Activated effector memory CD4-positive, alpha-beta T cell treated with anti-CD3 and anti-CD28 coated beads, Interleukin-2, amount 50 U/mL, for 16 hours (primary cell): ENCODE measurements around the gene OPRPN.

Source experiments
- DNase-seq: peaks from one replicate; pipeline ENCODE4 v3.0.0-alpha.2; 2020

OPRPN gene, protein sequence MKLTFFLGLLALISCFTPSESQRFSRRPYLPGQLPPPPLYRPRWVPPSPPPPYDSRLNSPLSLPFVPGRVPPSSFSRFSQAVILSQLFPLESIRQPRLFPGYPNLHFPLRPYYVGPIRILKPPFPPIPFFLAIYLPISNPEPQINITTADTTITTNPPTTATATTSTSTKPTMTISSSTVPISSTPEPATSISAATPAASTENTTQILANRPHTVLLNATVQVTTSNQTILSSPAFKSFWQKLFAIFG

DNA sequence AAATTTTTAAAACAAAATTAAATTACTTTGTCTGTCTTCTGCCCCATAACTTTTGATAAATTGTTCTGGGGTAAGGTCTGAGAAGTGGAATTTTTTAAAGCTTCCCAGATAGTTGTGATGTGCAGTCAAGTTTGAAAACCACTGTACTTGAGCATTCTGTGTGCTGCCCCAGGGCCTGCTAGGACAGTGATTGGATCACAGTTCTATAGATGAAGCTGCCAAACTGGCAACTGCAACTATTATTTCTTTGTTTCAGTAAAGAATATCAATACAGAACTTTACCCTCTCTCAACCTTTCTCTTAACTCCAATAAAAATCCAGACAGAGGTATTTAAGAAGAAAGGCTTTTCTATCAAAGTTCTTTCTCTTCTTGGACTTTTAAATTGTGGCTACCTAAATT, at the start of gene OPRPN:
Gene OPRPN (plus strand): TSS at position 361 of the 400 bp plus-strand sequence. CDS start 1,346 bp downstream, outside the sequence.
- DNase-seq, result no peak

GRCh38 chr4:70356185-70356584, 41.6 kb upstream of the OPRPN start:
- no peak for DNase-seq

DNA sequence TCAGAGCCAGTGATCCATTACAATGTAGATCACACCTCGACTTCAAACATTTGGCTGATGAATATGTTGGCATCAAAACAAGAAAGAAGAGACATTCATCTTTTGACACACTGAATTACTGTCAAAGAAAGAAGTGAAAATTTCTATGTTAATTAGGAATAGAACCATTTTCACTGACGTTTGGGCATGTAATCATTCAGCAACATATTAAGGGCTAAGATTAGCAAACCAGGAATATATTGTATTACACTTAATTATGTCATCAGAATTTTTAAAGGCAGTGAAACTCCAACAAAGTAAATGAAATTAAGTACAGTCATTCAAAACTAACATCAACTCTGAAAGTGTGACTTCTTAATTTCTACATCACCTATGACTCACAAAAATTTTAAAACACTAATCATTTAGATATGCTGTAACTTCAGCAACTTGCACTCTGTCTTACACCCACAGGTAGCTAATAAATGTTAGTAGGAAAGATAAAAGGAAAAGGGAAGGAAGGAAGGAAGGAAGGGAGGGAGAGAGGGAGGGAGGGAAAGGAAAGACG, 38.6 kb upstream of the OPRPN start:
- DNase-seq, result no peak

DNA sequence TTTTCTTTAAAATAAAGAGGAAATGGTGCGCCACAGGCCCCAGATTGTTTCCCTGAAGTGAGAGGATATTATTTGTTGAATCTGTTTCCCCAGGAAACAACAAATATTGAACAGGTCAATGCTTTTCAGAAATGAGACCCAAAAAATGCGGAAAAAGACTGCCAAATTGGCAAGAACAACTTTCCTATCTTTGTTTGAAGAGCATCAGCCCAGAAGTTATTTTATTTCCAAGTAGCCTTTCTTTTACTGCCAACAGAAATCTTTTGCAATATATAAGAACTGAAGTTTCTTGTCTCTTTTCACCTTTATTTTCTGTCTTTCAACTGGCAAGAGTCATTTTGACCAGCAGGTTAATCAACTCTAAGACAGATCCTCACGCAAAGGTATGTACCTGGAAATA, 37.3 kb upstream of the OPRPN start, which contains the start of gene SMR3A:
Gene SMR3A (plus strand): TSS at position 301 of the 400 bp plus-strand sequence. CDS start 1,356 bp downstream, outside the sequence.
- DNase-seq, result no peak

DNA sequence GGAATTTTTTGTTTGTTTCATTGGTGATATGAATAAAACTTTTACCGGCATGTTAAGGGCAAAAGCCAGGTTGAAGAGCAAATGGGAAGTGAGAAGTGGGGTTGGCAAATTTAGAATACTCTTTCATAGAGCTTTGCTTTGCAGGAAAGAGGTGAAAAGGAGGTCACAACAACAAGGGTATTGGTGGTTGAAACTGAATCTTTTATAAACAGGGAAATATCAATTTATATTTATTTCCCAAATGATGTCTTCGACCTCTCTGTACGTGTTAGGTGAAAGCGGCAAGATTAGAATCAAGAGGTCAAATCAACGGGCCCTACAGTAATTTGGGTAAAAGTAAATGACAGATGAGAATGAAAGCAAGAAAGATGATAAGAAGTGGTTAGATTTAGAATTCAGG, 33.7 kb upstream of the OPRPN start:
- DNase-seq, result no peak

DNA sequence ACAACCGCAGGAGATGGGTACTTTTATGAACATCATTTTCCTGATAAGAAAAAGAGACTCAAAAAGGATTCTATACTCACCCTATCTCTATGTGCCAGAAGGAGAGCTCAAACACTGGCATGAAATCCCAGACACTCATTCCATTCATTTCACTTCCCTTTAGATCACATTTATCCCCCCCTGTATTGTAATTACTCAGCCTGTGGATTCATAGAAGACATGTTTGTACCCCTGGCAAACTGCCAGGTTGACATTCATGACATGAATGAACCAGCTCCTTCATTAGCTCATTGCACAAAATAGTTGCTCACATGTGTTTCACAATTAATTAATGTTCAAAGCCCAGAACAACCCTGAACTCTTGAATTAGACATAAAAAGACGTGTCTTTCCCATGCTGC, 32.3 kb upstream of the OPRPN start:
- DNase-seq, result no peak

- no peak for DNase-seq
Observed at GRCh38 chr4:70367813-70368212, 29.9 kb upstream of the OPRPN start.

GRCh38 chr4:70371987-70372386, 25.8 kb upstream of the OPRPN start:
- DNase-seq, result no peak

- no peak for DNase-seq
Observed at GRCh38 chr4:70372760-70373159, 25.0 kb upstream of the OPRPN start.

DNA sequence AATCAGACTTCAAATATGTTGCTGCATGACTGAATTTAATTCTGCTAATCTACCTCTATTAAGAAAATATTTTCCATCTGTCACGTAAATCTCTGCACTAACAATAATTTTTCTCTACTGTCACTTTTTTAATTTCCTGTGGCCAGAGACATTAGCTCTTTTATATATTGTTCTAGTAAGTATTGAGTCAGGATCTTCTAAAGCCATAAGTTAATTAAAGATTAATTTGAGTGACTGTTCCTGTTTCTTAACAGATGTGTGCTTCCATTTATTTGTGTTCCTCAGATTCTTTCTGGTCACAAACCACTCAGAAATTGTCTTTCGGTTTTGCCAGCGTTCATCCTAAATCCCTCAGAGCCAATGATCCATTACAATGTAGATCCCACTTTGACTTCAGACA, 17.2 kb upstream of the OPRPN start:
- no peak for DNase-seq

GRCh38 chr4:70382691-70383181, 15.0 kb upstream of the OPRPN start, which contains the start of gene SMR3B:
TSS of gene SMR3B (plus strand) at chr4:70383131. CDS start at chr4:70384511, 1,380 bp downstream.
- DNase-seq, result no peak

- no peak for DNase-seq
Observed at GRCh38 chr4:70392057-70392776, 5.5 kb upstream of the OPRPN start.

DNA sequence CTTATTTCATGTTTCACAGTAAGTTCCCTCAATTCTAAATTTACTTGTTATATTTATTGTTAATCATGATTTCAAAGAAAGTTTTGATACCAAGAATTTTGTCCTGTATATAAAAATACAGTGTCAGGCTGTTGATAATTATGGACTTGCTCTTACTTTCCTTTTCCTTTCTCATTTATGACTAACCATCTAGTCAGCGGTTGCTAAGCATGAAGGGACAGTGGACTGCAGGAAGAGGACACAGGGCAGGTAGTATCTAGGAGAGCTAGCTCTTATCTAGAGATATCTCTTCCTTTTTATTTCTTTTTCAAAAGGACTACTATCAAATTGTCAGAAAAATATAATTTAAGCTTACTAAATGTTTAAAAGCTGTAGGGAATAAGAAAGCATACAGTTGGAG, 1.6 kb downstream of the OPRPN start:
- DNase-seq, result no peak

DNA sequence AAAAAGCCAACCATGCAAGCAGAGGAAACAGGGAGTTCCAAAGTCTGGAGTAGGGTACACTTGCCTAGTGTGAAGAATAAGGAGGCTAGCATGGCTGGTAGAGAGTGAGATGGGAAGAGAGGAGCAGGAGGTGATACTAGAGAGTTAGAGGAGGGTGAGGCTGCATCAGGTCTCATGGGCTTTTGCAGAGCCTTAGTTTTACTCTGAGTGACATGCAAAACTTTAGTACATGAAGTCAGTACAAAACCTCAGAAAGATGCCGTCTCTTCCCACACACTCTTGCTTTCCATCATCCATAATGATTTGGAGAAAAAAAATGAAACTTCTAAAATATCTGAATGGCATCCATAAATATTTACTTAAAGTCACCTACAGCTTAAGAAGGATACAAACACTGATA, 5.0 kb downstream of the OPRPN start:
- no peak for DNase-seq

GRCh38 chr4:70405765-70406164, 8.0 kb downstream of the OPRPN start:
- DNase-seq, result no peak

DNA sequence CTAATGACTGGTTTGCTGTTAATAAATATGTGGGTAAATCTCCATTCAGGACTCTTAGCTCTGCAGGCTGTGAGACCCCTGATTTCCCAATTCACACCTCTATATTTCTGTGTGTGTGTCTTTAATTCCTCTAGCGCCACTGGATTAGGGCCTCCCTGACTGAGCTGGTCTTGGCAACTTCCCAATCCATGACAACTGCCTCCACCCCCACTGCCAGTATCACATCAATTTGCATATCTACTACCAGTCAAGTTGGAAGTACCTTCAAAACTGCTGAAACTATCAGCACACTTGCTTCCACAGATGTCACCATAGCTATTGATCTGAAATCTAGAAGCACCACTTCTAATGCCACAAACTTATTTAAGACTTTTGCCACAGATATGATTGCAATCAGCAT, 27.6 kb downstream of the OPRPN start:
- DNase-seq, result no peak

- DNase-seq, result no peak
Observed at GRCh38 chr4:70426789-70427188, 29.0 kb downstream of the OPRPN start.

DNA sequence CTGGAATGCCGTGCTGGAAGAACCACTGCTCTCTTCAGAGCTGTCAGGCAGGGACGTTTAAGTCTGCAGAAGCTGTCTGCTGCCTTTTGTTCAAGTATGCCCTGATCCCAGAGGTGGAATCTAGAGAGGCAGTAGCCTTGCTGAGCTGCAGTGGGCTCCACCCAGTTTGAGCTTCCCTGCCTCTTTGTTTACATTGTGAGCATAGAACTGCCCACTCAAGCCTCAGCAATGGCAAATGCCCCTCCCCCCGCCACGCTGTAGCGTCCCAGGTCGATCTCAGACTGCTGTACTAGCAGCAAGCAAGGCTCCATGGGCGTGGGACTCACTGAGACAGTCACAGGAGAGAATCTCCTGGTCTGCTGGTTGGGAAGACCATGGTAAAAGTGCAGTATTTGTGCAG, 39.5 kb downstream of the OPRPN start:
- DNase-seq, result no peak

- no peak for DNase-seq
Observed at GRCh38 chr4:70442474-70442873, 44.7 kb downstream of the OPRPN start.

GRCh38 chr4:70443329-70443728, 45.6 kb downstream of the OPRPN start:
- DNase-seq, result no peak

DNA sequence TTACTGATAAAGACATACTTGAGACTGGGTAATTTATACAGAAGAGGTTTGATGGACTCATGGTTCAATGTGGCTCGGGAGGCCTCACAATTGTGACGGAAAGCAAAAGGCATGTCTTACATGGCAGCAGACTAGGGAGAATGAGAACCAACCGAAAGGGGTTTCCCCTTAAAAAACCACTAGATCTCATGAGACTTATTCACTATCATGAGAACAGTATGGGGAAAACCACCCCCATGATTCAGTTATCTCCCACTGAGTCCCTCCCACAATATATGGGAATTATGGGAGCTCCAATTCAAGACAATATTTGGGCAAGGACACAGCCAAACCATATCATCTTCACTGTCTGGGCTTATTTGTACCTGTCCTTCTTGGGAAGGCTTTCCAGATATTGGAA, 51.5 kb downstream of the OPRPN start:
- no peak for DNase-seq

- no peak for DNase-seq
Observed at GRCh38 chr4:70452946-70453345, 55.2 kb downstream of the OPRPN start.
